Measurements from ENCODE around the gene CRHR2.
A peak's percentile ranks its signal among the peaks of the same experiment; 100 is the strongest.

The CRHR2 gene

DNA sequence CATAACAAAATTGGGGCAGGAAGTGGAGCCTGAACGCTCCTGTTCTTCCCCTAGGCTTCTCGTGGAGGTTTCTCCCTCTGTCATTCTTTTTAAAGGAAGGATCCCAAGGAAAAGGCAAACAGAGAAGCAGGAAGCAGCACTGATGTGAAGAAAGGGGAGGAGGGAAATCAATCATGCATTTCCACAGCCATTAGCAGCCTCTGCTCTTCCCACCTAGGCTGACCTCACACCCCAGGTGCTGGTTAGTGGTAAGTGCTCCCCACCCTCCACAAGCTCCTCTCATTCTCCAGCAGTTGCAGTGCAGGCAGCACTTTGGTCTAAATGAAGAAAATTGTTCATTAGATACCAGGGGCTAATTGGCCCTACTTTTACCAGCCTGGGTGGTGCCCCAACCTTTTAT lies 2.6 kb downstream of the CRHR2 start:
- no peak for DNase-seq (ENCODE audit: low read depth, low spot score)

DNA sequence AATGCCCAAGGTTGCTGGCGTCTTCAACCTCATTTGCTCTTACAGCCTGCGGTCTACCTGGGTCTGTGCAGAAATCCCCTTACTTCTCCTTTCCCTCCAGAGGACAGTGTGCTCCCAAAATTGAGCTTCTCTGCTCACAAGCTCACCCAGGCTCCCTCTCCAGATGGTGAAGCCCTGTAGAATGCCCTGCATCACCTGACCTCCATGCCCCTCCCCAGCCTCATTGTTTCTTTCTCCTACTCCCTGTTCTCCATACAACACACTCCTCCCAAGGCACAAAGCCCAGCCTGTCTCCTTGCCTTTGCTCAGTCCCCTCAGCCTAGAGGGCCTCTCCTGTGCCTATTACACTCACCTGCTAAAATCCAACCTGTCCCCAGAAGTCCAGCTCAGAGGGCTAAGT lies 3.5 kb downstream of the CRHR2 start:
- DNase-seq (ENCODE audit: low read depth, low spot score), result no peak

- no peak for DNase-seq (ENCODE audit: low read depth, low spot score)
Measured at GRCh38 chr7:30674876-30675275, 7.4 kb downstream of the CRHR2 start.

- no peak for DNase-seq (ENCODE audit: low read depth, low spot score)
Measured at GRCh38 chr7:30674420-30674819, 7.8 kb downstream of the CRHR2 start.

GRCh38 chr7:30671793-30672465 lies 10.3 kb downstream of the CRHR2 start:
- DNase-seq (ENCODE audit: low read depth, low spot score), result peak; percentile 71

DNA sequence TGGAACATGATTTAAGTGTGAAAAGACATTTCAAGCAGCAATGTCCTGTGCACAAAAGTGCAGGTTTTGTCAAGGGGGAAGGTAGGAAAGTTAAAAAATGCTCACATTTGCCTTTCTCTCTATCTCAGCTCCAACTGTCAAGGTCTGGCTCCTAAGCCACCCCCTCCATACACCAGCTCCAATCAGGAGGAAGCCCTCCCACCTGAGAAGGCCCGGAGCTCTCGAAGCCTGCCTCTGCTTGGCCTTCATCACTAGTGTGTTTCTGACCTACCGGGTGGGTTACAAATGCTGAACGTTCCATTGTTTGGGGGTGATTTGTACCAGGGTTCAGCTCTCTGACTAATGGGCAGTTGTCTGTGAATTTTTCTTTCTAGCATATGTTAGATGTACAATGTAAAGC lies 14.2 kb downstream of the CRHR2 start:
- no peak for DNase-seq (ENCODE audit: low read depth, low spot score)

DNA sequence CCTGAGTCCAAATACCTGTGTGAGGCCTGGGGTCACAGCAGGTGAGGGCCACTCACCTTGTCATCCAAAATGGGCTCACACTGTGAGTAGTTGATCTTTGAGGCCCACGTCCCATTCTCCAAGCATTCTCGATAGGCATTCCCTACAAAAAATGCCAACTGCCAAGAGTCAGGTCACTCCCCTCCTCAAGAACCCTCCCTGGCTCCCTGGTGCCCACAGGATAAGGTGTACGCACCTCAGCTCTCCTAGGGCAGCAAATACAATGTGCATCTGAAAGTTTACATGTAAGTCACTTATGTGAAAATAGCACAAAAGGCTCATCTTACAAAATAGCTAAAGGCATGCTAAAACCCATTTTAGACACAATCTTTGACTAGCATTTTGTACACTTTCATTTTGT lies 15.1 kb downstream of the CRHR2 start:
- DNase-seq (ENCODE audit: low read depth, low spot score), result no peak

DNA sequence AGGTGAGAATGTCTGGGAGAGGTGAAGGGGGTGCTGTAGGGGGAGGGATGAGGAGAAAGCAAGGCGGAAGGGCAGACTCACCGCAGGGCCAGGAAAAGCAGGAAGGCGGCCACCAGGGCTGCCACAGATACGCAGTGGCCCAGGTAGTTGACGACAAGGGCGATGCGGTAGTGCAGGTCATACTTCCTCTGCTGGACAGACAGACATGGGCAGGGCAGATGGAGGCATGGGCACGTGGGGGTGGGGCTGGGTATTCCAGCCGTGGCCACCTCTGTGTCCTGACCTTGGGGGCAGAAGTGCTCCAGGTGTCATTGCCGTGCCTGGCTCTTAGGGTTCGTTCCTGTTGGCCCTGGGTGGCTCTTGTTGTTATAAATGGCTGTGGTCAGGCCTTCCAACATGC lies 16.8 kb downstream of the CRHR2 start:
- no peak for DNase-seq (ENCODE audit: low read depth, low spot score)

GRCh38 chr7:30665043-30665442 lies 17.2 kb downstream of the CRHR2 start:
- no peak for DNase-seq (ENCODE audit: low read depth, low spot score)

GRCh38 chr7:30664184-30664885 lies 17.9 kb downstream of the CRHR2 start:
- no peak for DNase-seq (ENCODE audit: low read depth, low spot score)

GRCh38 chr7:30663414-30663813 lies 18.8 kb downstream of the CRHR2 start:
- DNase-seq (ENCODE audit: low read depth, low spot score), result no peak

- no peak for DNase-seq (ENCODE audit: low read depth, low spot score)
Measured at GRCh38 chr7:30662431-30662939, 19.8 kb downstream of the CRHR2 start.

- DNase-seq (ENCODE audit: low read depth, low spot score), result no peak
Measured at GRCh38 chr7:30661926-30662325, 20.3 kb downstream of the CRHR2 start.

GRCh38 chr7:30660331-30661255 lies 21.7 kb downstream of the CRHR2 start:
- no peak for DNase-seq (ENCODE audit: low read depth, low spot score)

DNA sequence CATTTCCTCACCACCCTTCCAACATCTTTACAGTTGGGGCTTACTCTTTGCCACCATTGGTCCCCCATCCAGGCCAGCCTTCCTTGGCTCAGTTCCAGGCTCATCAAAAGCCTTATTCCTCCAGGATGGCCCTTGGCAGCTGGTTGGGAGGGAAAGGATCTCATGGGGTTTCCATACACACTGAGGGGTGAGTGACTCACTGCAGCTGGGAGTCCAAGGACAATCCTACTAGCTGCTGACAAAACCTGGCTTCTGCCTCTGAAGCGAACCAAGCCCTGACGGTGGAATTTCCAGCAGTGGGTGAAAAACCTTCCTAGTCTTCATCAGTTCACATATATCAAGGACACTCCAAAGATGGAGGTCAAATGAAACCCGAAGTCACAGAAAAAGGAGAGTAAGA lies 22.9 kb downstream of the CRHR2 start:
- no peak for DNase-seq (ENCODE audit: low read depth, low spot score)

DNA sequence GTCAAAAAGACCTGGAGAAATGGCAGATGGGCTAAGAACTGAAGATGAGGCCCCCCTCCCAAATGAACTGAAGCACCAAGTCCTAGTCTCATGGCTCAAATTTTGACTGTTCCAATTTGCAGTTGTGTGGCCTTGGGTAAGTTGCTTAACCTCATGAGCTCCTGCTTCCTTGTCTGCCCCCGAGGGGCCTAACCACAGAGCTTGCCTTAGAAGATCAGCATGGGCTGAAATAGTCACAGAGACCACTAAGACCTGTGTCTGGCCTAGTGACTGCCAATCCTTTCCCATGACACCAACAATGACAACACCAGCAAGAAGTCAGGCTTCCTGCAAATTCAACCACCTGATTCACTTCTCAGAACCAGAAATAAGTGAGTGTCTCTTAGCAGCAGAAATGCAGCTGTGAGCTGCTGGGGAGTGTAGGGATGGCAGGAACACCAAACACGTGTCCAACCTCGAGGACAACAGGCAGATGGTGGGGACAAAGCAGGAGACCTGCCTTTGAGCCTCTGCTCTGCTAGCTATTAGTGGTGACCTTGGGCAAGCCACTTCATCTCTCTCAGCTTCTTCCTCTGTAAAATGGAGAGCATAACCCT lies 23.7 kb downstream of the CRHR2 start:
- no peak for DNase-seq (ENCODE audit: low read depth, low spot score)

DNA sequence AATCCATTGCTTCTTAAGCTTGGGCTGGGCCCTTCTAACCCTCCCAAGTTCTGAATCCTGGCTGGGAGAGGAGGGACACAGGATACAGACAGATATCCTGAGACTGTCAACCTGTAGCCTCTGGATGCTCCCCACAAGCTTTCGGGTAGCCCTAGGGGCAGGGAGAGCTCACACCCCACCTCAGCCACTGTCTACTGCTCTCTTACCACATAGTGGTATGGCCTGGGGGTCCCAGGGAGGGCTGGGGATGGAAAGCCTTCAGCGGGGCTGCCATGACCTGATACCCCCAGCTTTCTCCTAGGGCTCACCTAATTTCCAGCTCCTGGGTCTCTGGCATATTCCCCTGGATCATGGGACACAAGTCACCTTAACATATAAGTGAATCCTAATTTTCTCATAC lies 25.1 kb downstream of the CRHR2 start:
- no peak for DNase-seq (ENCODE audit: low read depth, low spot score)

DNA sequence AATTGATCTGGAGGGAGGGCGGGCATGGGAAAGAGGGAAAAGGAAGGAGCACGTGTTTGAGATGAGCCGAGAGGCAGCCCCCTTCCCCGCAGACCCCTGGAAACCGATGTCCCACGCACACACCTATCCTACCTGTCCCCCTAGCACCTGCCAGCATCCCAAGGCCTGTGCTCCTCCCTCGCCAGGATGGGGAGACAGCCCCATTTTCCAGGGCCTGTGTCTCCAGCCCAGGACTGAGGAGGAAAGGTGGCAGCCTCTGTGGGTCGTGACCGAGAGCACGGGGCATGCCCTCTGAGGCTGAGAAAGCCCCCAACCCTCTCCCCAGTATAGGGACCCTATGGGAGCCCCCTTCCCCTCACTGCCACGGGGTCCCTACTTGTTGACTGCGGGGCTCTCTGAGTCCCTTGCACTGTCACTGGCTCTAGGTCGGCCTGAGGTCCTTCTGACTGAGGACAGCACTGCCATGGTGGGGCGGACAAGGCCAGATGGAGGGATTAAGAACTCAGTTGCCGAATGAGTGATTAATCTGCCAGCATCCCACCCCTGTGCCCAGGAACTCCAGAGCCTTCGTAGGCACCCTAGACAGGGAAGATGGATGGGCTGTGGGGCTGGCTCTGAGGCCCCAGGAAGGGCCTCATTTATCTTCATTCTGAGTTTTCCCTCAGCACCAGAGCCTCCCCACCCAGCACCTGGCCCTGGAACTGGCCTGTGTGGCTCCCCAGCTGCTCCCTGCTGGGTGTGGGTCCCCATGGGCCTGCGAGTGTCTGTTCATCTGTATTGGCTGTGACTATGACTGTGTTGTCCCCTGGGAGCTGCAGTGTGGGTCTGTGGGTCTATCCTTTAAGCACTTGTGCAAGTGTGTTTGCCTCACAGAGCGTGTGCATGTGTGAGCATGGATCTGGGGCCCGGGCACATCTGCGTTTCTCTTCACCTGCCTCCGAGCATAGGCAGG lies 26.0 kb downstream of the CRHR2 start:
- no peak for DNase-seq (ENCODE audit: low read depth, low spot score)

DNA sequence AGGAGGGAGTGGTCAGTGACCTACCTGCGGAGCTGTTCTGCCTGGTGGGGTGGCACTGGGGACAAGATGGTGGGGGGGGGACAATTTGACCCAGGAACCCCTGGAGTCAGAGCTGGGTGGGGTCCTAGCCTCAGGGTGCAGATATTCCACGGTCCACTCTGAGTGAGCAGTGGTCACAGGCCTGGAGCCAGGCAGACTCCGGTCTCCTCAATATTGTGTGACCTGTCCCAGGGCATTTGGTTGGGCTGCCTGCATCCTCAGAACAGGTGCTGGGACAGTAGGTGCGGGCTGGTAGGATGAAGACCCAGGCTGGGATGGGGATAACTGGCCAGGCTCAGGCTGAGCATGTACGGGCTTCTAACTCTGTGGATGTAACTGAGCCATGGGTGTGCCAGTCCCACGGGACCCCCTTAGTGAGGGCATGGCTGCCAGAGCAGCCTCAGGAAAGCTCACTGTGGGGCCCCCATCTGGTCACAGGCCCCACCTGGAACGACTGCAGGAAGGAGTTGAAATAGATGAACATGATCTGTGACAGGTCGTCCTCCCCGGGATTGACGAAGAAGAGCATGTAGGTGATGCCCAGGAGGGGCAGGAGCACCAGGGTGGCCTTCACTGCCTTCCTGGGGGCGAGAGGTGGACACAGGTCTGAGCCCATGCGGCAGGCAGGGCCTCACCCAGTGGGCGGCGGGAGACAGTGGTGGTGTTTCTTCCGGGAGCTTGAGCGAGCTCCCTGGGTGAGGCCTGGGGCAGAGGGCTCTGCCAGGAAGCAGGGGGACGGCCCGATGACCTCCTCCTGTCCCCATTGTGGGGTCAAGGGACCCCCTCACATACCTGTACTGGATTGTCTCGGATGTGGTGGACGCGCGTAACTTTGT lies 26.9 kb downstream of the CRHR2 start:
- no peak for DNase-seq (ENCODE audit: low read depth, low spot score)

All from ELF-1 (cell line).